HEK293 (cell line): Measurements from ENCODE around the gene NUDT3.

ENCODE experiments used
- CTCF ChIA-PET: fragments of 350-600 bp; formaldehyde crosslinking; extraction: SDS; loops from one replicate; lab custom pipeline; 2021; ENCODE audit warnings: antibody characterized with exemption; lab: Yijun Ruan, JAX
- POLR2A ChIA-PET: fragments of 300-600 bp; formaldehyde crosslinking; extraction: SDS; loops from one replicate; lab custom pipeline; 2020; ENCODE audit warnings: antibody characterized with exemption, inconsistent platforms; lab: Yijun Ruan, JAX
- H3K27ac ChIP-seq: fragments of 200-500 bp; sonication (Bioruptor generic); 2 replicates; pipeline ENCODE4 v1.5.1; 2014; ENCODE audit warnings: low read depth, low read length, control low read depth, inconsistent platforms; ENCODE audit errors: extremely low read depth
- H3K36me3 ChIP-seq, 2 experiments: fragments of 200-500 bp in 1 of 2; sonication (Bioruptor generic) in 1 of 2; 1 replicate in 1 of 2; 2 replicates in 1 of 2; pipeline ENCODE4 v1.5.1; 2014 to 2017; ENCODE audit warnings: inconsistent platforms in 2 of 2, low read length in 2 of 2; ENCODE audit not compliant: control insufficient read depth in 2 of 2, insufficient read depth in 1 of 2
- H3K4me1 ChIP-seq: fragments of 200-500 bp; sonication (Bioruptor generic); 2 replicates; pipeline ENCODE4 v1.5.1; 2014; ENCODE audit warnings: mild to moderate bottlenecking, low read length, inconsistent platforms; ENCODE audit not compliant: control insufficient read depth, insufficient read depth
- H3K4me3 ChIP-seq: 2 replicates; pipeline ENCODE4 v1.5.1; 2011; ENCODE audit warnings: low read depth, mild to moderate bottlenecking, control low read depth, low read length, moderate library complexity
- H3K9me3 ChIP-seq: fragments of 200-500 bp; sonication (Bioruptor generic); 2 replicates; pipeline ENCODE4 v1.5.1; 2014; ENCODE audit warnings: low read depth, low read length, inconsistent platforms; ENCODE audit not compliant: control insufficient read depth, insufficient read depth
- FEZF1 ChIP-seq: fragments of 450-650 bp; formaldehyde crosslinking; IDR thresholded peaks from 2 replicates; pipeline ENCODE4 v1.5.1; 2016; ENCODE audit warnings: missing biosample characterization, missing genetic modification characterization
- KLF8 ChIP-seq: fragments of 450-650 bp; formaldehyde crosslinking; IDR thresholded peaks from 2 replicates; pipeline ENCODE4 v1.5.1; 2016; ENCODE audit warnings: missing biosample characterization, missing genetic modification characterization
- OVOL3 ChIP-seq: fragments of 450-650 bp; formaldehyde crosslinking; IDR thresholded peaks from 2 replicates; pipeline ENCODE4 v1.5.1; 2016; ENCODE audit warnings: missing biosample characterization, missing genetic modification characterization
- SP3 ChIP-seq: fragments of 450-650 bp; formaldehyde crosslinking; IDR thresholded peaks from 2 replicates; pipeline ENCODE4 v1.5.1; 2016; ENCODE audit warnings: missing biosample characterization, missing genetic modification characterization
- ZNF174 ChIP-seq: fragments of 450-650 bp; formaldehyde crosslinking; IDR thresholded peaks from 2 replicates; pipeline ENCODE4 v1.5.0; 2017; ENCODE audit warnings: missing biosample characterization, mild to moderate bottlenecking, missing genetic modification characterization
- ZNF350 ChIP-seq: fragments of 450-650 bp; formaldehyde crosslinking; IDR thresholded peaks from 2 replicates; pipeline ENCODE4 v1.5.0; 2017; ENCODE audit warnings: missing biosample characterization, mild to moderate bottlenecking, missing genetic modification characterization
- ZNF354C ChIP-seq: fragments of 450-650 bp; formaldehyde crosslinking; IDR thresholded peaks from 2 replicates; pipeline ENCODE4 v1.5.1; 2016; ENCODE audit warnings: missing biosample characterization, missing genetic modification characterization, low read depth, borderline replicate concordance
- ZNF449 ChIP-seq: fragments of 450-650 bp; formaldehyde crosslinking; IDR thresholded peaks from 2 replicates; pipeline ENCODE4 v1.5.1; 2017; ENCODE audit warnings: missing biosample characterization, mild to moderate bottlenecking, missing genetic modification characterization, moderate library complexity
- ZNF521 ChIP-seq: fragments of 450-650 bp; formaldehyde crosslinking; IDR thresholded peaks from 2 replicates; pipeline ENCODE4 v1.5.1; 2017; ENCODE audit warnings: missing biosample characterization, mild to moderate bottlenecking, missing genetic modification characterization
- ZNF530 ChIP-seq: fragments of 450-650 bp; formaldehyde crosslinking; IDR thresholded peaks from 2 replicates; pipeline ENCODE4 v1.5.1; 2016; ENCODE audit warnings: low read depth, missing biosample characterization, missing genetic modification characterization
- ZNF549 ChIP-seq: fragments of 450-650 bp; IDR thresholded peaks from 2 replicates; pipeline ENCODE4 v1.5.1; 2018; ENCODE audit warnings: missing biosample characterization, missing genetic modification characterization, mild to moderate bottlenecking, inconsistent platforms, moderate library complexity
- ZNF561 ChIP-seq: fragments of 450-650 bp; IDR thresholded peaks from 2 replicates; pipeline ENCODE4 v1.5.1; 2018; ENCODE audit warnings: missing biosample characterization, missing genetic modification characterization, borderline replicate concordance
- ZNF624 ChIP-seq: fragments of 450-650 bp; formaldehyde crosslinking; IDR thresholded peaks from 2 replicates; pipeline ENCODE4 v1.5.1; 2017; ENCODE audit warnings: missing biosample characterization, missing genetic modification characterization
- ZNF707 ChIP-seq: fragments of 450-650 bp; formaldehyde crosslinking; IDR thresholded peaks from 2 replicates; pipeline ENCODE4 v1.5.1; 2016; ENCODE audit warnings: missing biosample characterization, missing genetic modification characterization
- ZNF747 ChIP-seq: fragments of 450-650 bp; formaldehyde crosslinking; IDR thresholded peaks from 2 replicates; pipeline ENCODE4 v1.5.1; 2016; ENCODE audit warnings: missing biosample characterization, missing genetic modification characterization
- TF ChIP-seq, protein P1 (sequence below): fragments of 450-650 bp; formaldehyde crosslinking; IDR thresholded peaks from 2 replicates; pipeline ENCODE4 v1.5.1; 2017; ENCODE audit warnings: missing biosample characterization, missing genetic modification characterization
- TF ChIP-seq, protein P2 (sequence below): fragments of 450-650 bp; formaldehyde crosslinking; IDR thresholded peaks from 2 replicates; pipeline ENCODE4 v1.5.1; 2016; ENCODE audit warnings: missing biosample characterization, missing genetic modification characterization
- TF ChIP-seq, protein P3 (sequence below): fragments of 450-650 bp; formaldehyde crosslinking; IDR thresholded peaks from 2 replicates; pipeline ENCODE4 v1.5.1; 2016; ENCODE audit warnings: missing biosample characterization, missing genetic modification characterization, borderline replicate concordance

Gene NUDT3

GRCh38 chr6:34350934-34351217, 41.6 kb downstream of the NUDT3 start:
- no peak overlapping the region for H3K27ac ChIP-seq
- H3K4me1 ChIP-seq, result 0 out of 2 replicates have a peak, but pooled peaks cover 6% of the 10 kb centered on the region
- ChIA-PET CTCF (interaction anchor here (1.3 kb wide), 1 partner anchor 18 kb away, joined by 4 read pairs; no protein-coding TSS in a partner anchor), POLR2A (interaction anchor here (0.6 kb wide), 1 partner anchor 102 kb away, joined by 4 read pairs; the partner anchor contains the start of gene SMIM29)
- no peaks in the 10 kb centered on the region for H3K36me3 ChIP-seq
- no peaks in the 10 kb centered on the region for H3K9me3 ChIP-seq
- no peak overlapping the region for H3K4me3 ChIP-seq
- TF ChIP-seq ZNF549 (no peak), ZNF521 (tag by site-specific recombination) (no peak), FEZF1 (no peak), OVOL3 (no peak), ZNF624 (tag by site-specific recombination) (no peak), ZNF747 (tag by site-specific recombination) (no peak), ZNF174 (tag by site-specific recombination) (no peak), SP3 (tag by site-specific recombination) (no peak), ZNF350 (tag by site-specific recombination) (no peak), ZNF449 (tag by site-specific recombination) (no peak), ZNF561 (tag by site-specific recombination) (no peak), ZNF707 (tag by site-specific recombination) (no peak), KLF8 (tag by site-specific recombination) (no peak), ZNF354C (no peak), ZNF530 (no peak)
- TF ChIP-seq, protein P1, sequence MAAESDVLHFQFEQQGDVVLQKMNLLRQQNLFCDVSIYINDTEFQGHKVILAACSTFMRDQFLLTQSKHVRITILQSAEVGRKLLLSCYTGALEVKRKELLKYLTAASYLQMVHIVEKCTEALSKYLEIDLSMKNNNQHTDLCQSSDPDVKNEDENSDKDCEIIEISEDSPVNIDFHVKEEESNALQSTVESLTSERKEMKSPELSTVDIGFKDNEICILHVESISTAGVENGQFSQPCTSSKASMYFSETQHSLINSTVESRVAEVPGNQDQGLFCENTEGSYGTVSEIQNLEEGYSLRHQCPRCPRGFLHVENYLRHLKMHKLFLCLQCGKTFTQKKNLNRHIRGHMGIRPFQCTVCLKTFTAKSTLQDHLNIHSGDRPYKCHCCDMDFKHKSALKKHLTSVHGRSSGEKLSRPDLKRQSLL, result no peak
- TF ChIP-seq, protein P2, sequence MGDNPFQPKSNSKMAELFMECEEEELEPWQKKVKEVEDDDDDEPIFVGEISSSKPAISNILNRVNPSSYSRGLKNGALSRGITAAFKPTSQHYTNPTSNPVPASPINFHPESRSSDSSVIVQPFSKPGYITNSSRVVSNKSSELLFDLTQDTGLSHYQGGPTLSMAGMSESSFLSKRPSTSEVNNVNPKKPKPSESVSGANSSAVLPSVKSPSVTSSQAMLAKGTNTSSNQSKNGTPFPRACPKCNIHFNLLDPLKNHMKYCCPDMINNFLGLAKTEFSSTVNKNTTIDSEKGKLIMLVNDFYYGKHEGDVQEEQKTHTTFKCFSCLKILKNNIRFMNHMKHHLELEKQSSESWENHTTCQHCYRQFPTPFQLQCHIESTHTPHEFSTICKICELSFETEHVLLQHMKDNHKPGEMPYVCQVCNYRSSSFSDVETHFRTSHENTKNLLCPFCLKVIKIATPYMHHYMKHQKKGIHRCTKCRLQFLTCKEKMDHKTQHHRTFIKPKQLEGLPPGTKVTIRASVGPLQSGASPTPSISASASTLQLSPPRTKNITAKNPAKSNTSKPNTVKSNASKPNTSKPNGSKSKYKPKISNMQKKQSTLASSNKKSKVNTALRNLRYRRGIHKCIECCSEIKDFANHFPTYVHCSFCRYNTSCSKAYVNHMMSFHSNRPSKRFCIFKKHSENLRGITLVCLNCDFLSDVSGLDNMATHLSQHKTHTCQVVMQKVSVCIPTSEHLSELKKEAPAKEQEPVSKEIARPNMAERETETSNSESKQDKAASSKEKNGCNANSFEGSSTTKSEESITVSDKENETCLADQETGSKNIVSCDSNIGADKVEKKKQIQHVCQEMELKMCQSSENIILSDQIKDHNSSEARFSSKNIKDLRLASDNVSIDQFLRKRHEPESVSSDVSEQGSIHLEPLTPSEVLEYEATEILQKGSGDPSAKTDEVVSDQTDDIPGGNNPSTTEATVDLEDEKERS (tag by site-specific recombination), result no peak
- TF ChIP-seq, protein P3, sequence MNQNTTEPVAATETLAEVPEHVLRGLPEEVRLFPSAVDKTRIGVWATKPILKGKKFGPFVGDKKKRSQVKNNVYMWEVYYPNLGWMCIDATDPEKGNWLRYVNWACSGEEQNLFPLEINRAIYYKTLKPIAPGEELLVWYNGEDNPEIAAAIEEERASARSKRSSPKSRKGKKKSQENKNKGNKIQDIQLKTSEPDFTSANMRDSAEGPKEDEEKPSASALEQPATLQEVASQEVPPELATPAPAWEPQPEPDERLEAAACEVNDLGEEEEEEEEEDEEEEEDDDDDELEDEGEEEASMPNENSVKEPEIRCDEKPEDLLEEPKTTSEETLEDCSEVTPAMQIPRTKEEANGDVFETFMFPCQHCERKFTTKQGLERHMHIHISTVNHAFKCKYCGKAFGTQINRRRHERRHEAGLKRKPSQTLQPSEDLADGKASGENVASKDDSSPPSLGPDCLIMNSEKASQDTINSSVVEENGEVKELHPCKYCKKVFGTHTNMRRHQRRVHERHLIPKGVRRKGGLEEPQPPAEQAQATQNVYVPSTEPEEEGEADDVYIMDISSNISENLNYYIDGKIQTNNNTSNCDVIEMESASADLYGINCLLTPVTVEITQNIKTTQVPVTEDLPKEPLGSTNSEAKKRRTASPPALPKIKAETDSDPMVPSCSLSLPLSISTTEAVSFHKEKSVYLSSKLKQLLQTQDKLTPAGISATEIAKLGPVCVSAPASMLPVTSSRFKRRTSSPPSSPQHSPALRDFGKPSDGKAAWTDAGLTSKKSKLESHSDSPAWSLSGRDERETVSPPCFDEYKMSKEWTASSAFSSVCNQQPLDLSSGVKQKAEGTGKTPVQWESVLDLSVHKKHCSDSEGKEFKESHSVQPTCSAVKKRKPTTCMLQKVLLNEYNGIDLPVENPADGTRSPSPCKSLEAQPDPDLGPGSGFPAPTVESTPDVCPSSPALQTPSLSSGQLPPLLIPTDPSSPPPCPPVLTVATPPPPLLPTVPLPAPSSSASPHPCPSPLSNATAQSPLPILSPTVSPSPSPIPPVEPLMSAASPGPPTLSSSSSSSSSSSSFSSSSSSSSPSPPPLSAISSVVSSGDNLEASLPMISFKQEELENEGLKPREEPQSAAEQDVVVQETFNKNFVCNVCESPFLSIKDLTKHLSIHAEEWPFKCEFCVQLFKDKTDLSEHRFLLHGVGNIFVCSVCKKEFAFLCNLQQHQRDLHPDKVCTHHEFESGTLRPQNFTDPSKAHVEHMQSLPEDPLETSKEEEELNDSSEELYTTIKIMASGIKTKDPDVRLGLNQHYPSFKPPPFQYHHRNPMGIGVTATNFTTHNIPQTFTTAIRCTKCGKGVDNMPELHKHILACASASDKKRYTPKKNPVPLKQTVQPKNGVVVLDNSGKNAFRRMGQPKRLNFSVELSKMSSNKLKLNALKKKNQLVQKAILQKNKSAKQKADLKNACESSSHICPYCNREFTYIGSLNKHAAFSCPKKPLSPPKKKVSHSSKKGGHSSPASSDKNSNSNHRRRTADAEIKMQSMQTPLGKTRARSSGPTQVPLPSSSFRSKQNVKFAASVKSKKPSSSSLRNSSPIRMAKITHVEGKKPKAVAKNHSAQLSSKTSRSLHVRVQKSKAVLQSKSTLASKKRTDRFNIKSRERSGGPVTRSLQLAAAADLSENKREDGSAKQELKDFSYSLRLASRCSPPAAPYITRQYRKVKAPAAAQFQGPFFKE, result no peak
